Left cardiac atrium (tissue), 4 donors: ENCODE measurements around the gene ZSCAN1. TPM values are rescaled to one million over a fixed set of nuclear protein-coding genes. Genes with fewer than 3 reads are reported as not detected.

Source experiments
- ATAC-seq, 2 donors: fragments of 200-7000 bp; cut with Tn5 transposase; one replicate each; pipeline ENCODE4 v1.9.1; 2020; ENCODE audit warnings: mild to moderate bottlenecking in 2 of 2, moderate library complexity in 2 of 2
- DNase-seq: peaks from one replicate; pipeline ENCODE4 v3.0.0-alpha.2; 2020
- intact Hi-C, 2 donors: fragments of 100-400 bp; cut with DNase I; formaldehyde crosslinking; loops; one replicate each; pipeline versions ENCODE4 v1.14.1 to v1.15.1; 2022 to 2023
- total RNA-seq, 2 donors: library from RNA; stranded (reverse); fragmentation: NEBNext Ultra II Directional; extraction: Animal tissue kit (Norgen Biotek cat#: 25700); gene quantifications; one replicate each; pipeline ENCODE4 v1.2.1, GENCODE V29; 2021
- donor health status: DM: no; HTN: yes; CAD: no.
- donor health status: DM: no; HTN: yes; CAD: no; lungs with severe emphysema.
- donor health status: DM: yes; HTN: yes; CAD: no.
- donor health status: Dilated cardiomyopathy.

The ZSCAN1 gene
- total RNA-seq, 2 donors from 2014 or later = 0.42 TPM; not detected in 1

- peak; percentile 100 for ATAC-seq
- DNase-seq = peak; percentile 99
- intact Hi-C loops = loop anchor here in 1 of 2 donors (5.0 to 10.0 kb wide), 2 partner anchors 41 to 63 kb away; partner anchors contain the start of genes ZNF135 and ZSCAN1
Measured at GRCh38 chr19:58097781-58098681, 64.2 kb downstream of the ZSCAN1 start, which contains the start of gene ZSCAN18. Gene ZSCAN18 (minus strand): TSS chr19:58098231. CDS start chr19:58090267, 7,964 bp downstream.

GRCh38 chr19:58098682-58098998, 64.8 kb downstream of the ZSCAN1 start:
- DNase-seq (no peak), ATAC-seq (no peak)
- intact Hi-C loops = loop anchor here in 1 of 2 donors (5.0 to 10.0 kb wide), 2 partner anchors 41 to 64 kb away; partner anchors contain the start of genes ZNF135 and ZSCAN1

Other genes starting within 250 kb of the ZSCAN1 start
- gene ZNF552, start 219.1 kb upstream of the ZSCAN1 start, total RNA-seq = 1 to 10 TPM; 3.3 to 4.6 TPM
- 1 to 10 TPM; 5.9 to 8.7 TPM for gene ZNF587B, start 203.7 kb upstream of the ZSCAN1 start, total RNA-seq
- gene ZNF587, start 184.2 kb upstream of the ZSCAN1 start, total RNA-seq = 10 to 100 TPM; 18.6 to 20.9 TPM
- 10 to 100 TPM; 10.8 to 10.9 TPM for gene ZNF814, start 145.0 kb upstream of the ZSCAN1 start, total RNA-seq
- 10 to 100 TPM; 11.9 to 13.4 TPM for gene ZNF417, start 117.4 kb upstream of the ZSCAN1 start, total RNA-seq
- gene ZNF418, start 98.6 kb upstream of the ZSCAN1 start, total RNA-seq = 10 to 100 TPM in 1 of 2 donors, 1 to 10 TPM in 1; 9.1 to 10.5 TPM
- 10 to 100 TPM in 1 of 2 donors, 1 to 10 TPM in 1; 9.6 to 15.3 TPM for gene ZNF256, start 86.3 kb upstream of the ZSCAN1 start, total RNA-seq
- 1 to 10 TPM; 2.0 to 2.1 TPM for gene C19orf18, start 59.5 kb upstream of the ZSCAN1 start, total RNA-seq
- 10 to 100 TPM; 11.4 to 13.8 TPM for gene ZNF606, start 31.2 kb upstream of the ZSCAN1 start, total RNA-seq
- 1 to 10 TPM; 2.5 to 3.4 TPM for gene ZNF135, start 25.3 kb downstream of the ZSCAN1 start, total RNA-seq
- 10 to 100 TPM; 54.0 to 60.9 TPM for gene ZSCAN18, start 64.2 kb downstream of the ZSCAN1 start, total RNA-seq
- 1 to 10 TPM; 7.0 to 8.8 TPM for gene ZNF329, start 116.8 kb downstream of the ZSCAN1 start, total RNA-seq
- 10 to 100 TPM; 20.9 to 28.3 TPM for gene ZNF274, start 149.0 kb downstream of the ZSCAN1 start, total RNA-seq
- 10 to 100 TPM; 20.2 to 21.8 TPM for gene ZNF544, start 194.9 kb downstream of the ZSCAN1 start, total RNA-seq
- gene ZNF8, start 244.9 kb downstream of the ZSCAN1 start, total RNA-seq = 1 to 10 TPM; 4.4 to 6.8 TPM